Stimulated activated CD8-positive, alpha-beta memory T cell treated with anti-CD3 and anti-CD28 coated beads, Interleukin-7, amount 100 ng/mL, for 4 hours (primary cell): Measurements from ENCODE around the gene BTBD2.
A peak's percentile ranks its signal among the peaks of the same experiment; 100 is the strongest.

Experiments
- DNase-seq, 2 donors: peaks; one replicate each; pipeline ENCODE4 v3.0.0-alpha.2; 2020; ENCODE audit warnings: low read depth in 2 of 2

BTBD2 gene

GRCh38 chr19:1942934-1943555 lies 72.5 kb downstream of the BTBD2 start:
- no peak for DNase-seq

DNA sequence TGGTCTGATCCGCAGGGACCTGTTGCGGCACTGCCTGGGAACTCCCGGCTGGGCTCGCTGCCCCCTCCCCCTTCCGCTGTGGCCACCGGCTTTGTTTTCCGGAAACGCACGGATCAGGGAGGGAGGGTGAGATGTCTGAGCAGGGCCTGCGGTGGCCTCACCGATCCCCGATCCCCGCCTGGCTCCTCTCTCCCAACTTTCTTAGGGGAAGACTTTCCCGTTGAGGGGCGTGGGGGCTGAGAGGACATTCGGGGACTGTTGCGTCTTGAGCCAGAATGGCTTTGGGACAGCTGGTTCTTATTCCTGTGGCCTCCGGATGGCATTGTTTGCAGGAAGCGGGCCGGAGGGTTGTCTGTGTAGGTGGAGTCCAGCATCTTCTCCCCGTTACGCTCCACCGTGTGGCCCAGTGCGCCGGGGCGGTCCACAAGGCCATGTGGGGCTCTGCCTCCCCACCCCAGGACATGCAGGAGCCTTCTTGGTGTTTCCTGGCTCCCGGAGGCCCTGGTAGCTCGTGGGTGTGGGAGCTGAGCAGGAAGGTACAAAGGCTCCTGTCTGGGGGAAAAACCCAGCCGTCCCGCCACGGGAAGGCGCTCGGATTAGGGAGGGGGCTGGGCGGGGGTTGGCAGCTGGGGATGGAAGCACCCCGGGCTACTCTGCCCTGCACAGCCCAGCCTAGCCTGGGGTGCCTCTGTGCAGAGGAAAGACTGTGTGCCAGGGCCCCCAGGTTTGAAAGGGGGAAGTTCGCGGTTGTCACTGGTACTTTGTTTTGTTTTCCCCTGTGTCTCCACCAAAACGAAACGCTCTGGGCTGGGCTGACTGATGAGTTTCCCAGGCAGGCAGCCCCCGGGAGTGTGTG lies 73.2 kb downstream of the BTBD2 start:
- DNase-seq = peak; percentile 55 to 67

GRCh38 chr19:1941146-1942077 lies 74.1 kb downstream of the BTBD2 start, which contains the start of gene CSNK1G2:
Gene CSNK1G2 (plus strand): TSS chr19:1941172. CDS start chr19:1969773, 28,601 bp downstream.
- no peak for DNase-seq

- DNase-seq = no peak
Measured at GRCh38 chr19:1938071-1938470, 77.4 kb downstream of the BTBD2 start.

- no peak for DNase-seq
Measured at GRCh38 chr19:1936916-1937610, 78.5 kb downstream of the BTBD2 start.

- no peak for DNase-seq
Measured at GRCh38 chr19:1936430-1936829, 79.1 kb downstream of the BTBD2 start.

GRCh38 chr19:1935484-1936208 lies 79.9 kb downstream of the BTBD2 start:
- DNase-seq = no peak
